Measurements from ENCODE around the gene CSE1L.

DNA sequence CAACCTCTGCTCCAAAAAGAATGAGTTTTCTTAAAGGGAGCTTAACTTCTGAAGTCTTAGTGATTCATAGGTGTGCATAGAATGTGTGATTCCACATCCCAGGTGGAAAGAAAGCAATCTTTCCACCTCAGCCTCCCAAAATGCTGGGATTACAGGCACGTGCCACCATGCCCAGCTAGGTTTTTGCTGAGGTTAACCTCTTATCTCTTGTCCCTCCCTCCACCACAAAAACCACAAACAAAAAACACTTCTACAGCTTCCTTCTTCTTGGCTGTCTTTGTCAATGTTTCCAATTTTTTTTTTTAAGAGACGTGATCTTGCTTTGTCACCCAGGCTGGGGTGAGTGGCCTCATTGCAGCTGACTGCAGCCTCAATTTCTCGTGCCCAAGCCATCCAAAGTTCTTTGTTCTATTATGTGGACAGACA, 8.1 kb upstream of the CSE1L start:
- TF ChIP-seq SP1 (IDR thresholded peaks at IDR 0.05) (no peak), ARNT (IDR thresholded peaks at IDR 0.05) (no peak), FOXK2 (IDR thresholded peaks at IDR 0.05) (no peak), TARDBP (IDR thresholded peaks at IDR 0.05) (no peak), BHLHE40 (IDR thresholded peaks at IDR 0.05; ENCODE audit: borderline replicate concordance) (no peak), SUZ12 (IDR thresholded peaks at IDR 0.05) (no peak), LEF1 (IDR thresholded peaks at IDR 0.05; ENCODE audit: borderline replicate concordance) (no peak), FOXM1 (IDR thresholded peaks at IDR 0.05; ENCODE audit: borderline replicate concordance) (no peak)

Data from HEK293T (cell line).